Activated CD4-positive, alpha-beta memory T cell treated with anti-CD3 and anti-CD28 coated beads for 36 hours (primary cell): ENCODE results near the gene ASAH2. TPM values are rescaled to one million over a fixed set of nuclear protein-coding genes. Genes with fewer than 3 reads are reported as not detected.

Experiments used
- CTCF ChIA-PET: fragments of 350-600 bp; sonication (Branson Sonifier 250); formaldehyde crosslinking; loops from one replicate; lab custom pipeline; 2021; ENCODE audit warnings: antibody characterized with exemption, inconsistent platforms; lab: Charles Lee
- POLR2A ChIA-PET: fragments of 350-600 bp; sonication (Branson Sonifier 250); formaldehyde crosslinking; loops from one replicate; lab custom pipeline; 2021; ENCODE audit warnings: antibody characterized with exemption; lab: Charles Lee
- DNase-seq: peaks from one replicate; pipeline ENCODE4 v3.0.0-alpha.2; 2020
- H3K27ac Mint-ChIP-seq: one replicate; pipeline ENCODE4 v1.8.0; 2021; ENCODE audit warnings: mixed read lengths
- H3K27me3 Mint-ChIP-seq: one replicate; pipeline ENCODE4 v1.8.0; 2021; ENCODE audit warnings: mixed read lengths
- H3K36me3 Mint-ChIP-seq: one replicate; pipeline ENCODE4 v1.8.0; 2021; ENCODE audit warnings: mixed read lengths
- H3K4me1 Mint-ChIP-seq: one replicate; pipeline ENCODE4 v1.8.0; 2021; ENCODE audit warnings: low read depth, mixed read lengths
- H3K4me3 Mint-ChIP-seq: one replicate; pipeline ENCODE4 v1.8.0; 2021; ENCODE audit warnings: mild to moderate bottlenecking, mixed read lengths
- H3K9me3 Mint-ChIP-seq: one replicate; pipeline ENCODE4 v1.8.0; 2021; ENCODE audit warnings: mixed read lengths
- intact Hi-C: fragments of 100-400 bp; cut with micrococcal nuclease; formaldehyde crosslinking; loops from one replicate; pipeline ENCODE4 v1.15.1; 2023
- total RNA-seq, 2 experiments: library from RNA; stranded (reverse); gene quantifications; one replicate each; pipeline ENCODE4 v1.2.3, GENCODE V29; 2021

The ASAH2 gene
- total RNA-seq, 2 experiments from 2014 or later: 3.0 to 3.3 TPM

GRCh38 chr10:50219646-50220045 lies 31.7 kb downstream of the ASAH2 start:
- H3K27me3 Mint-ChIP-seq: peaks cover 13% of the 10 kb centered on the region
- peak overlapping the region; percentile 11 for H3K27ac Mint-ChIP-seq
- ChIA-PET CTCF (no interaction called here), POLR2A (no interaction called here)
- DNase-seq: no peak
- peaks cover 3% of the 10 kb centered on the region for H3K4me1 Mint-ChIP-seq
- no peaks in the 10 kb centered on the region for H3K36me3 Mint-ChIP-seq
- peaks cover 3% of the 10 kb centered on the region for H3K9me3 Mint-ChIP-seq
- intact Hi-C loops: no loop called here
- H3K4me3 Mint-ChIP-seq: no peak overlapping the region

GRCh38 chr10:50219200-50219599 lies 32.1 kb downstream of the ASAH2 start:
- intact Hi-C loops: no loop called here
- Mint-ChIP-seq H3K27me3 (peaks cover 10% of the 10 kb centered on the region), H3K9me3 (peaks cover 3% of the 10 kb centered on the region), H3K36me3 (no peaks in the 10 kb centered on the region), H3K27ac (no peak overlapping the region), H3K4me1 (no peaks in the 10 kb centered on the region), H3K4me3 (no peak overlapping the region)
- ChIA-PET CTCF (no interaction called here), POLR2A (no interaction called here)
- no peak for DNase-seq

GRCh38 chr10:50216894-50217293 lies 34.4 kb downstream of the ASAH2 start:
- Mint-ChIP-seq H3K4me1 (no peaks in the 10 kb centered on the region), H3K36me3 (no peaks in the 10 kb centered on the region), H3K4me3 (no peak overlapping the region), H3K27me3 (peaks cover 10% of the 10 kb centered on the region), H3K9me3 (peaks cover 3% of the 10 kb centered on the region), H3K27ac (no peak overlapping the region)
- no peak for DNase-seq
- CTCF ChIA-PET: no interaction called here
- intact Hi-C loops: no loop called here
- POLR2A ChIA-PET: no interaction called here

- intact Hi-C loops: no loop called here
- POLR2A ChIA-PET: no interaction called here
- Mint-ChIP-seq H3K27ac (no peak overlapping the region), H3K4me3 (no peak overlapping the region), H3K4me1 (no peaks in the 10 kb centered on the region), H3K9me3 (peaks cover 3% of the 10 kb centered on the region), H3K36me3 (no peaks in the 10 kb centered on the region), H3K27me3 (peaks cover 7% of the 10 kb centered on the region)
- no peak for DNase-seq
- CTCF ChIA-PET: no interaction called here
These were observed 34.9 kb downstream of the ASAH2 start for GRCh38 chr10:50216418-50216817.

- Mint-ChIP-seq H3K4me1 (no peaks in the 10 kb centered on the region), H3K27me3 (peaks cover 7% of the 10 kb centered on the region), H3K9me3 (no peaks in the 10 kb centered on the region), H3K27ac (no peak overlapping the region), H3K4me3 (no peak overlapping the region), H3K36me3 (no peaks in the 10 kb centered on the region)
- intact Hi-C loops: no loop called here
- POLR2A ChIA-PET: no interaction called here
- CTCF ChIA-PET: no interaction called here
- no peak for DNase-seq
These were observed 39.6 kb downstream of the ASAH2 start for GRCh38 chr10:50211670-50212069.

GRCh38 chr10:50210876-50211275 lies 40.4 kb downstream of the ASAH2 start:
- CTCF ChIA-PET: no interaction called here
- no peaks in the 10 kb centered on the region for H3K4me1 Mint-ChIP-seq
- H3K27ac Mint-ChIP-seq: no peak overlapping the region
- DNase-seq: no peak
- no peaks in the 10 kb centered on the region for H3K36me3 Mint-ChIP-seq
- POLR2A ChIA-PET: no interaction called here
- intact Hi-C loops: no loop called here
- H3K9me3 Mint-ChIP-seq: no peaks in the 10 kb centered on the region
- H3K27me3 Mint-ChIP-seq: peaks cover 10% of the 10 kb centered on the region
- no peak overlapping the region for H3K4me3 Mint-ChIP-seq

Other genes with a start within 250 kb of the ASAH2 start
- 10 to 100 TPM; 22.2 to 22.5 TPM for gene WASHC2A, start 183.6 kb downstream of the ASAH2 start, total RNA-seq